GM21390 (cell line): ENCODE data around the gene AKAP13.
A peak's percentile ranks its signal among the peaks of the same experiment; 100 is the strongest.
"Not testable (repeated sequence)": the region's sequence is repeated elsewhere in the genome, so short reads cannot be mapped to it uniquely, and the experiment has no call there.

ENCODE experiments used
- ATAC-seq: cut with Tn5 transposase; IDR thresholded peaks from one replicate; pipeline ENCODE4 v1.9.1; 2021; ENCODE audit not compliant: unreplicated experiment

AKAP13 gene

GRCh38 chr15:85559530-85559929 is 179.1 kb downstream of the AKAP13 start:
- ATAC-seq: no peak

DNA sequence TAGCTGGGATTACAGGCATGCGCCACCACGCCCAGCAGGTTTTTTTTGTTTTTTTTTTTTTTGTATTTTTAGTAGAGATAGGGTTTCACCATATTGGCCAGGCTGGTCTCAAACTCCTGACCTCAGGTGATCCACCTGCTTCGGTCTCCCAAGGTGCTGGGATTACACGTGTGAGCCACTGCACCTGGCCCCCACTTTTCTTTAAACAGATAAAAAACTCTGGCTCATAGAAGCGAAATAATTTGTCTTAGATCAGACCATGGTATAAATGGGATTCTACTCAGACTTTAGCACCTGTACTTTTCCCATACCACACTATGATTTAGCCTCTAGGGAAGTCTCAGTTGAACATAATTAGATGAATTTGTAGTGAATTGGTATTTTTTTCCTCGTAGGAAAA is 182.4 kb downstream of the AKAP13 start:
- no peak for ATAC-seq

DNA sequence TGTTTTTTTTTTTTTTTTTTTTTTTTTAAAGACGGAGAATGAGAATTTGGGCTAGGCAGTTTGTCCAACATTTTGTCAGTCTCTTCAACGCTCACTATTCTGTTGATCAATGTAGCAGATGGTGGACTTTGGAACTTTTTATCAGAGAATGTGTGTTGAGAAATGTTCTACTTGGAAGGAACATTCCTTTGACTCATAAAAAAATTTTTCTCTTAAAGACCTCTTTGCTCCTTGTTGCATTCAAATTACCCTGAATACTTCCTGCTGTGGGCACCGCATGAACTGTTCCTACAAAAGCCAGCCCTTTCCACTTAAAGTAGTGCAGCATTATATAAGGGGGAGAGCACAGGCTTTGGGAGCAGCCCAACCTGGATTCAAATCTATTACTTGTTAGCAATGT is 182.9 kb downstream of the AKAP13 start:
- ATAC-seq: no peak

GRCh38 chr15:85563731-85564130 is 183.3 kb downstream of the AKAP13 start:
- no peak for ATAC-seq

DNA sequence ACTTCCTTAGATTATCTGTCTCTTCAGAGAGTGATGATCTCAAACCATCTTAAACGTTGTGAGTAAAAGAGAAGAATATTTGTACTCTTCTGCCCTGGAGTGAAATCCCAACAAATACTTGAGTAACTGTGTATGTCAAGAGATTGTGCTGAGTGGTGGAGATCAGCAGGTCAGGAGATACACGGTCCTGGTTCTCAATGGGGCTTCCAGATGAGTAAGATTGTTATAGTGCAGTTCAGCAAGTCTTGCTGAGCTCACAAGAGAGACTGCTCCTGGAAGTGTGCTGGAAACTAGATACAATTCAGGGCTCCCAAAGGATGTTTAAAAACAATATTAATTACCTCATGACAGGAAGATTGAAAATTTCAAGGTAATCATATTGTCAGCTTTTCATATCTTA is 184.3 kb downstream of the AKAP13 start:
- no peak for ATAC-seq

GRCh38 chr15:85568261-85568808 is 187.9 kb downstream of the AKAP13 start:
- ATAC-seq: no peak

DNA sequence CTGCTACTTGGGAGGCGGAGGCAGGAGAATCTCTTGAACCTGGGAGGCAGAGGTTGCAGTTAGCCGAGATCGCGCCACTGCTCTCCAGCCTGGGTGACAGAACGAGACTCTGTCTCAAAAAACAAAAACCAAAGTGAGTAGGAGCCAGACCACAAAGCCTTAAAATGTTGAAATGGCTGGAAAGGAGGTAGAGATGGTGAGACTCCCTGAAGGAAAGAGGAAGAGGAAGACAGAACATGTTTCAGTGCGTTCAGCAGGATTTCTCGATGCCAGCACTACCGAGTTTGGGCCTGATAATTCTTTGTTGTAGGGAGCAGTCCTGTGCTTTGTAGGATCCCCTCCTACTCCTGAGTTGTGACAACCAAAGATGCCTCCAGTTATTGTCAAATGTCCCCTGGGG is 189.9 kb downstream of the AKAP13 start:
- no peak for ATAC-seq

GRCh38 chr15:85571780-85572179 is 191.4 kb downstream of the AKAP13 start:
- ATAC-seq: no peak

DNA sequence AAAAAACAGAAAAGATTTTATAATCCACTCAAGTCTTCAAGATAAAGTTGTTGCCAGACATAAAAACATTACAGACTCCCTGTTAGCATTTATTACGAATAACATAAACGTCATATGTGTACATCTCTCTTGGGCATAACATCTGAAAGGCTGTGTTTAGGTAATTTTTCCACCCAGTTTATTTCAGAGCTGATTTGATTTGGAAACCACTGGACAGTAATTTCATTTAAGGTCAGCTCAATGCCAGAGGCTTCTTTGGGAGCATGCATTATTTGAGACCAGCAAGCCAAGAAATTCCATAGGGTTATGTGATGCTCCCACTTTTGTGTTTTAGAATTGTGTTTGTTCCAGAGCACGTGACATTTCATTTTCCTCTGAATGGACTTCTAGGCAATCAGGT is 196.0 kb downstream of the AKAP13 start:
- no peak for ATAC-seq

DNA sequence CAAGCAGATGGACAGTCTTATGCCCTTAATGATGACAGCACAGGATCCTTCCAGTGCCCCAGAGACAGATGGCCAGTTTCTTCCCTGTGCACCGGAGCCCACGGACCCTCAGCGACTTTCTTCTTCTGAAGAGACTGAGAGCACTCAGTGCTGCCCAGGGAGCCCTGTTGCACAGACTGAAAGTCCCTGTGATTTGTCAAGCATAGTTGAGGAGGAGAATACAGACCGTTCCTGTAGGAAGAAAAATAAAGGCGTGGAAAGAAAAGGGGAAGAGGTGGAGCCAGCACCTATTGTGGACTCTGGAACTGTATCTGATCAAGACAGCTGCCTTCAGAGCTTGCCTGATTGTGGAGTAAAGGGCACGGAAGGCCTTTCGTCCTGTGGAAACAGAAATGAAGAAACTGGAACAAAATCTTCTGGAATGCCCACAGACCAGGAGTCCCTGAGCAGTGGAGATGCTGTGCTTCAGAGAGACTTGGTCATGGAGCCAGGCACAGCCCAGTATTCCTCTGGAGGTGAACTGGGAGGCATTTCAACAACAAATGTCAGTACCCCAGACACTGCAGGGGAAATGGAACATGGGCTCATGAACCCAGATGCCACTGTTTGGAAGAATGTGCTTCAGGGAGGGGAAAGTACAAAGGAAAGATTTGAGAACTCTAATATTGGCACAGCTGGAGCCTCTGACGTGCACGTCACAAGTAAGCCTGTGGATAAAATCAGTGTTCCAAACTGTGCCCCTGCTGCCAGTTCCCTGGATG is 198.7 kb downstream of the AKAP13 start:
- no peak for ATAC-seq

GRCh38 chr15:85579957-85580694 is 199.7 kb downstream of the AKAP13 start:
- no peak for ATAC-seq

DNA sequence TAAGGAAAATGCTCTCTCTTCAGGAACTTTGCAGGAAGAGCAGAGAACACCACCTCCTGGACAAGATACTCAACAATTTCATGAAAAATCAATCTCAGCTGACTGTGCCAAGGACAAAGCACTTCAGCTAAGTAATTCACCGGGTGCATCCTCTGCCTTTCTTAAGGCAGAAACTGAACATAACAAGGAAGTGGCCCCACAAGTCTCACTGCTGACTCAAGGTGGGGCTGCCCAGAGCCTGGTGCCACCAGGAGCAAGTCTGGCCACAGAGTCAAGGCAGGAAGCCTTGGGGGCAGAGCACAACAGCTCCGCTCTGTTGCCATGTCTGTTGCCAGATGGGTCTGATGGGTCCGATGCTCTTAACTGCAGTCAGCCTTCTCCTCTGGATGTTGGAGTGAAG is 200.5 kb downstream of the AKAP13 start:
- no peak for ATAC-seq

- ATAC-seq: no peak
Observed at GRCh38 chr15:85581495-85581894, 201.1 kb downstream of the AKAP13 start.

DNA sequence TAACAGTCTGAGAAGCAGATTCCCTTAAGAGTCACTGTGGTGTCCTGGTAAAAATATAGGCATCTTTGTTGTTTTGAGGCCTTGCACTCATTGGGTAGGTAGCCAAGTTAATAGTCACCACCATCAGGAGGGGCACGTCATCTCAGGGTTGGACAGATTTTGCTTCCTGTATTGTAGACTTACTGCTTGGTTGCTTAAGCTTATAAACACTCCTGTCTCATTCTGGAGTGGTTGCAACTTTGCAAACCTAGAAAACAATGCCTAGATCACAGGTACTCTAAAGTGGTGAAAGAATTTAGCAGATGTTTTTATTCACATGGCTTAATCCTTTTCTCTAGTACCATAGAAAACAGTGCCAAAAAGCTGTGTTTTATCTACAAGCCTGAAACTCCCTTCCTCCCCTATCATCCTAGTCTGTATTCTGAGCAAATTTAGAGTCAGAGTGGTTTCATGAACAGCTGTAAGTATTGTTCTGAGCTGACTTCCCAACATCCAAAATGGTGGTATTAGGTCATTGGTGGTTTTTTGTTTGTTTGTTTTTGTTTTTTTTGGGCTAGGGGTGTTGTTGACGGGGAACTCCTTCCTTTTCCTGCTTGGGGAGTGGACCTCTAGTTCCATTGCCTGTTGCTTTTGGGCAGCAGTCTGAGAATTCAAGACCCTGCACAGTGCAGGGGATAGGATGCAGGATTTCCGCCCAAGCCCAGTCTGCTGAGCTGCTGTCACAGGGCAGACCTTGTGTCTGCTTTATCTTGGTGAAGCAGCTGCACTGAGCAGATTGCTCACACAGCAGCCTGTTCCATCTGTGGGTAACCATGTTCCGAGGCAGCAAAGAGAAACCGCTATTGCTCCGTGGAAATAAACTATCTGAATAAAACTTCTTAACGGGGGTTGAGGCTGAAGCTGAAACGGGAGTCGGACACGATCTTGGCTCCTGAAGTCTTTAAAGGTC is 202.0 kb downstream of the AKAP13 start:
- ATAC-seq: peak; percentile 47

DNA sequence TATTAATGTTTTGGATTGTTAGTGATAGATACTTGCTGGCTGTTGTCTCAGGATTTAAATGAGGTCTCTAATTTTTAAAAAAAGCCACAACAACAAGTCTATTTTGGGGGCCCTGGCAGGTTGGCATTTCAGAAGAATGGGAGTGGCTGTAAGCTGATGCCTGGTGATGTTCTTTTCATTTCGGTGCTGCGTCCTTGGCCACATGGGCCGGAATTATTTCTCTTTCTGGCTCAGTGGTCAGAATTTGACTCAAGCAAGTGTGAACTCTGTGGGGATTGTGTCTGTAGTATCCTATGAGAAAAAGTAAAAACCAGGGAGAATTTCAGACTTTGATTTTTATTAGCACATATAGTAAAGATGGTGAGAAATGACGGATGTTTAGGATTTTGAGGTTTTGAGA is 203.0 kb downstream of the AKAP13 start:
- no peak for ATAC-seq

DNA sequence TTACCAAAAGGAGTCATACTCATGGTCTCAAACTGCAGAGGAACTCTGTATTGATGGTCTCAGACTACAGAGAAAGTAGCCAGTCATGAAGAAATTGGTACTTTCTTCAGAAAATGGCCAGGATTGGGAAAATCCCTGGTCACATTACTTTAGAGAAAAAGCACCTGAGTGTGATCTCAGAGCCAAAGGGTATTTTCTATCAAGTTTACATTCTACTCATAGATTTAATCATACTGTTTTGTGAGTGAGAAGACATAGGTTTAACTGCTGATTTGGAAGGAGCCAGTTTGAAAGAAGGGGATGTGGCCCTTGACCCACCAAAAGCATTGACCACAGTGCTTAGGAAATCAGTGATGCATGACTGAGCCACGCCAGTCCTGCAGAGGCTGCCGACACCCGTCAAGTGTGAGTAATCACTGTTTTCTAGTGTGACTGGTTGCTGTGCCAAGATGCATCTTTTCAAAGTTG is 203.6 kb downstream of the AKAP13 start:
- peak; percentile 45 for ATAC-seq

DNA sequence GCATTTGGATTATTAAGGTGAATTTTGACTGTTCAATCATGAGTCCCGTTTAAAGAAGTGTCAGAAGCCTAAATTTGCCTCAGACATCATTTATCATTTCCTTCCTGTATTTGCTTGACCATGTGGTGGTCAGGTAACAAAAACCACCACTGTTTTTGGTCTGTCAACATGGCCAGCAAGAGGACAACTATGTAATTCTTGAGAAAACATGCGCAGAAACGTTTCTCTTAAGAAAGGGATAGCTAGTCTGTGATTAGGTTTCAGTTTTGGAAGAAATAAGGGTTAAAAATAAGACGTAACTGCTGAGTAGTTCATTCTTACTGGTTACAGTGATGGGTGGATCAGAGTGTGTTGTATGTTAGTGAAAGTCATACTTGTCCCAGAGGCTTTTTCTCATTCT is 204.5 kb downstream of the AKAP13 start:
- no peak for ATAC-seq

- not testable (repeated sequence) for ATAC-seq
Observed at GRCh38 chr15:85586196-85586595, 205.8 kb downstream of the AKAP13 start.

- no peak for ATAC-seq
Observed at GRCh38 chr15:85587707-85588411, 207.5 kb downstream of the AKAP13 start.

DNA sequence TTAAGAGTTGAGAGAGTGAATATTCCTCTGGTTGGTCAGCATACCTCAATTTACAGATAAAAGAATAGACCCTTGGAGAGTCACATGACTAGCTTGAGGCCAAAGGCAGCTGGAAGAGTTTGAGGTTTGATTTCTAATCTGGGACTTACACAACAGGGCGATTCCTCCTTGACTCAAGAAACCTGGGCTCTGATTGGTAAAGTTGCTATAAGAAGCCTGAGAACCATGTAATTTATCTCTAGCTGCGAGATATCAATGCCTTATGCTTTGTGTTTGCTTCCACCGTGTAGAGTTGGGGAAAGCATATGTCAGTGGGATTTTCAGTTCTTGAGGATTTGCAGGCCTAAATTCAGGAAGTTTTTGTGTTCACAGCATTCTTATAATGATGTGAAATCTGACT is 208.3 kb downstream of the AKAP13 start:
- no peak for ATAC-seq
